Measurements from ENCODE around the gene APBB3.
"Not testable (repeated sequence)": the region's sequence is repeated elsewhere in the genome, so short reads cannot be mapped to it uniquely, and the experiment has no call there.

Gene APBB3, protein sequence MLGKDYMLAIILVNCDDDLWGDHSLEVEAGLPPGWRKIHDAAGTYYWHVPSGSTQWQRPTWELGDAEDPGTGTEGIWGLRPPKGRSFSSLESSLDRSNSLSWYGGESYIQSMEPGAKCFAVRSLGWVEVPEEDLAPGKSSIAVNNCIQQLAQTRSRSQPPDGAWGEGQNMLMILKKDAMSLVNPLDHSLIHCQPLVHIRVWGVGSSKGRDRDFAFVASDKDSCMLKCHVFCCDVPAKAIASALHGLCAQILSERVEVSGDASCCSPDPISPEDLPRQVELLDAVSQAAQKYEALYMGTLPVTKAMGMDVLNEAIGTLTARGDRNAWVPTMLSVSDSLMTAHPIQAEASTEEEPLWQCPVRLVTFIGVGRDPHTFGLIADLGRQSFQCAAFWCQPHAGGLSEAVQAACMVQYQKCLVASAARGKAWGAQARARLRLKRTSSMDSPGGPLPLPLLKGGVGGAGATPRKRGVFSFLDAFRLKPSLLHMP

GRCh38 chr5:140564196-140565023 lies at the start of gene APBB3, which contains the start of gene SLC35A4:
APBB3 (minus strand) TSS chr5:140564598; CDS start chr5:140564245, 353 bp downstream.
SLC35A4 (plus strand) TSS chr5:140564828; CDS start chr5:140567170, 2,342 bp downstream.
- DNase-seq = peak; percentile 87

- no peak for DNase-seq
Measured at GRCh38 chr5:140611020-140611521, 46.7 kb upstream of the APBB3 start.

DNA sequence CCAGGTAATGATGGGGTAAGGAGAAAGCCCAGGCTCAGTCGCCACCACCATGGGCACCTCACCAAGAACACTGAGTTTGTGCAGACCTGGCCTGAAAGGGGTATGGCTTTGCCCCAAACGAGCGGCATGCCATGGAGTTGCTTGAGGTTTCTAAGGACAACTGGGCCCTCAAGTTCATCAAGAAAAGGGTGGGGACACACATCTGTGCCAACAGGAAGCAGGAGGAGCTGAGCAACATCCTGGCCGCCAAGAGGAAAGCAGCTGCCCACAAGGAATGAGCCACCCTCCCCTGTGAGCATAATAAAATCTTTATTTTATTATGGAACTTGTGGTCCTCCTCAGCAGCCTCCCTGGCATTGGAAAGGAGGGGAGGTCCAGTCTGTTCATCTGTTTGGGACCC lies 44.7 kb upstream of the APBB3 start:
- no peak for DNase-seq

GRCh38 chr5:140608722-140609121 lies 44.3 kb upstream of the APBB3 start:
- DNase-seq = no peak

DNA sequence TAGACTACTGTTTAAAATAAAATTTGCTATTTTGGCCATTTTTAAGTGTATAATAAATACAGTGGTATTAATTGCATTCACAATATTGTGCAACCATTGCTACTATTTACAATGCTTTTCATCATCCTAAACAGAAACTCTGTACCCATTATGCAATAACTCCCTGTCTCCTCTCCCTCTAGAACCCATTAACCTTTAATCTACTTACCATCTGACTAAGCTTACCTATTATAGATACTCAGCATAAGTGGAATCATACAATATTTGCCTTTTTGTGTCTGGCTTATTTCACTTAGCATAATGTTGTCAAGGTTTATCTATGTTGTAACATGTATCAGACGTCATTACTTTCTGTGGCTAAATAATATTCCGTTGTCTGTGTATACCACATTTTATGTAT lies 42.6 kb upstream of the APBB3 start:
- no peak for DNase-seq

- no peak for DNase-seq
Measured at GRCh38 chr5:140605879-140606278, 41.5 kb upstream of the APBB3 start.

DNA sequence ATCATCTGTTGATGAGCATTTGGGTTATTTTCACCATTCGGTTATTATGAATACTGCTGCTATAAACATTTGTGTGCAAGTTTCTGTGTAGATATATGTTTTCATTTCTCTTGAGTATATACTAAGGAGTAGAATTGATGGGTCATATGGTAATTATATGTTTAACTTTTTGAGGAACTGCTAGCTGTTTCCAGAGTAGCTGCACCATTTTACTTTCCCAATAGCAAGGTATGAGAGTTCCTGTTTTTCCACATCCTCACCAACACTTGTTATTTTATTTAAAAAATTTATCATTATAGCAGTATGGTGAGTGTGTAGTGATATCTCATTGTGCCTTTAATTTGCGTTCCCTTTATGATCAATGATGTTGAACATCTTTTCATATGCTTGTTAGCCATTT lies 39.3 kb upstream of the APBB3 start:
- DNase-seq = no peak

DNA sequence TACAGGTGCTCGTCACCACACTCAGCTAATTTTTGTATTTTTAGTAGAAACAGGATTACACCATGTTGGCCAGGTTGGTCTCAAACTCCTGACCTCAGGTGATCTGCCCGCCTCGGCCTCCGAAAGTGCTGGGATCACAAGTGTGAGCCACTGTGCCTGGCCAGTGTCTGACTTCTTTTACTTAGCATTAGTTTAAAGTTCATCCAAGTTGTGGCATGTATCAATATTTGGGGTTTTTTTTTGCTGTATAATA lies 39.0 kb upstream of the APBB3 start:
- DNase-seq = not testable (repeated sequence)

GRCh38 chr5:140602147-140602546 lies 37.7 kb upstream of the APBB3 start:
- DNase-seq = no peak

GRCh38 chr5:140600096-140600495 lies 35.7 kb upstream of the APBB3 start:
- DNase-seq = no peak

GRCh38 chr5:140598836-140599235 lies 34.4 kb upstream of the APBB3 start:
- no peak for DNase-seq

DNA sequence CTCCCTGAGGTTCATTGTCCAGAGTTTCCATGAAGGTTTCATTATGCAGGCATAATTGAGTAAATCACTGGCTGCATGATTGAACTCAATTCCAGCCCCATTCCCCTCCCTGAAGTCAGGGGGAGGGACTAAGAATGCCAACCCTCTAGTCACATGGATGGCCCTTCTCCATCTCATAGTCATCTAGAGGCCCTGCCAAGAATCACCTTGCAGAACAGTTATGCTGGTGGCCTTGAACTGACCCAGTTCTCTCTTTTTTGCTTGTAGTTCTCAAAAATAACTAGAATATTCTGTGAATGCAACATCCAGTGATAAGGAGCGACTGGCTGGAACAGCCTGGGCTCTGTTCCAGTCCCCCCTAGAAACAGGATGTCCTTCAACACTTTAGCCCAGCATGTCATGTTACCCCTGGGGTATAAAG lies 31.9 kb upstream of the APBB3 start:
- DNase-seq = no peak

DNA sequence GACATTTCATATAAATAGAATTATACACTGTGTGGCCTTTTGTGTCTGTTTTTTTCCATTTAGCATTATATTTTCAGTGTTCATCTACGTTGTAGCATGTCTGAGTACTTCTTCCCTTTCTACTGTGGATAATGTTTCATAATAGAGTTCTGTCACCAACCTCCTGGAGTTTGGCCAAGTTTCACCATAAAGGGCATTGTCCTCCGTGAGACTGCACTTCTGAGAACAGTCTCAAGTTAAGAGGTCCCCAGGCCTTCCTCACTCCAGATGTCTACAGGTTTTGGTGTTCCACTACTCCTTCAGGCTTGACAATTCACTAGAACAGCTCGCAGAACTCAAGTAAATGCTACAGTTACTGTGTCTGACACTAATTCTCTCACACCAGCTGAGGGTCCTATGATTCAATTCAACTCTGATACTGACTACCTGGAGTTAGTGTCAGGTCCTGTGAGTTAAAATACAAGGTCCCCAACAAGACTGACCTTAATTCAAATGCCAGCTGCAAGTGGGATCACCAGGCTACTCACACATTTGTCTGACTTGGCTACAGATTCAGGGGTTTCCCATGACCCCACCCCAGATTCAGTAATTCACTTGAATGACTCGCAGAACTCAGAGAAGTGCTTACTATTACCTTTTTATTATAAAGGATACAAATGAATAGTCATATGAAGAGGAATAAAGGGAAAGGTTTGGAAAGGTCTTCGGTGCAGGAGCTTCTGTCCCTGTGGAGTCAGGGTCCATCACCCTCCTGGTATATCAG lies 31.3 kb upstream of the APBB3 start:
- DNase-seq = peak; percentile 4

- no peak for DNase-seq
Measured at GRCh38 chr5:140594169-140594568, 29.8 kb upstream of the APBB3 start.

GRCh38 chr5:140593070-140593469 lies 28.7 kb upstream of the APBB3 start:
- not testable (repeated sequence) for DNase-seq

- no peak for DNase-seq
Measured at GRCh38 chr5:140591747-140592372, 27.5 kb upstream of the APBB3 start.

- DNase-seq = no peak
Measured at GRCh38 chr5:140590861-140591260, 26.5 kb upstream of the APBB3 start.

DNA sequence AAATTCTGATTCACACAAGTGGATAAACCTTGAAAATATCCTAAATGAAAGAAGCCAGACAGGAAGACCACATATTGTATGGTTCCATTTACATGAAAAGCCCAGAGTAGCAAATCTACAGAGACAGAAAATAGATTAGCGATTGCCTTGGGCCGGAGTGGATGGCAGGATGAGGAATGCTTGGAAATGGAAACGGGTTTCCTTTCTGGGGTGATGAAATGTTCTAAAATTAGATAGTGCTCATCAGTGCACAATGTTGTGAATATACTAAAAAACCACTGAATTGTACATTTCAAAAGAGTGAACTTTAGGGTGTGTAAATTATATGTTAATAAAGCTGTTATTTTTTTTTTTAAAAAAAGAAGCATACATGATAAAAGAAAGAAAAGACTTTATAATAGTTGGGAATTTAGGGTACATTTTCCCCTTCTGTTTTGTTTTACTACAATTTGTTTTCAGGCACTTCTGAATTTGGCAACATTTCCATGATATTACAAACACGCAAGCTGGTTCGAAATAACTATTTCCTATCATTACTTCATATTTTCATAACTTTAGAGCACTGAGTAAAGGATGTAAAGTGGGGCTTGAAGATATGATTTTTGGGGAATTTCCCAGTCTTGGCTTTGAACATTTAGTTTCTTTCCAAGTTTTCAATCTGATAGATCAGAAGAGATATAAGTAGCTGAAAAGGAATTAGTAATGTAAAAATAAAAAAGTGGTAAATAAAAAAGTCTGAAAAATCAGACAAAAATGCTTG lies 24.1 kb upstream of the APBB3 start:
- no peak for DNase-seq

DNA sequence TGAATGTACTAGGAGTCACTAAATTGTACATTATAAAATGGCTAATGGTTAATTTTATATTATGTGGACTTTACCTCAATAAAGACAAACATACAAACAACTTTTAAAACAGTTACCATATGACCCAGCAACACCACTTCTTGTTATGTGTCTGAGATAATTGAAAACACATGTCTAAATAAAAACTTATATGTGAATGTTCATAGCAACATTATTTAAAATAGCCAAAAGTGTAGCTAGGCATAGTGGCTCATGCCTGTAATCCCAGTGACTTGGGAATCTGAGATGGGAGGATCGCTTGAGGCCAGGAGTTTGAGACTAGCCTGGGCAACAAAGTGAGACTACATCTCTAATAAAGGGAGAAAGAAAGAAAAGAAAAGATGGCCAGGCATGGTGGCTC lies 23.1 kb upstream of the APBB3 start:
- DNase-seq = no peak

- DNase-seq = not testable (repeated sequence)
Measured at GRCh38 chr5:140579188-140579747, 14.9 kb upstream of the APBB3 start.

DNA sequence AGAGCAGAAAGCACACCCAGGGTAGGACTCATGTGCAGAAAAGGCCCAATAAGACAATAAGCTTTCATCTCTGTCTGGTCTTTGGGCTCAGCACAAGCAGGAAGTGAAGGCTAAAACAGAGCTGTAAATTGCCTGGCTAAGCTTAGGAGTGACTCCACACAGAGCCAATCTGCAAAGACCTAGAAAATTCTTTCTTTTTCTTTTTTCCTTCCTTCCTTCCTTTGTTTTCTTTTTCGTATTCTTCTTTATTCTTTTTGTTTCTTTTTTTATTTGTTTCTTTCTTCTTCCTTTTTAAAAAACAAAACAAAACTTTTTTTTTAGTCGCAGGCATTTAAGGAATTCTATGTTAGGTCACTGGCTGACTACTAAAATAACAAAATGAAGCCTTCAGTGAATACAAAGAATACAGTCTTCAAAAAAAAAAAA lies 12.4 kb upstream of the APBB3 start:
- DNase-seq = no peak
